A549 treated with AZD9567 at 1 μM for 4 hours (cell line): ENCODE data around the gene TLR9. TPM values are rescaled to one million over a fixed set of nuclear protein-coding genes. Genes with fewer than 3 reads are reported as not detected.

ENCODE experiments used
- total RNA-seq: library from RNA; stranded (reverse); fragments of 200-300 nt; extraction: Qiagen RNA extraction; gene quantifications from 5 replicates; pipeline ENCODE4 v1.2.3, GENCODE V29; 2022; ENCODE audit not compliant: insufficient read depth

Gene TLR9, protein sequence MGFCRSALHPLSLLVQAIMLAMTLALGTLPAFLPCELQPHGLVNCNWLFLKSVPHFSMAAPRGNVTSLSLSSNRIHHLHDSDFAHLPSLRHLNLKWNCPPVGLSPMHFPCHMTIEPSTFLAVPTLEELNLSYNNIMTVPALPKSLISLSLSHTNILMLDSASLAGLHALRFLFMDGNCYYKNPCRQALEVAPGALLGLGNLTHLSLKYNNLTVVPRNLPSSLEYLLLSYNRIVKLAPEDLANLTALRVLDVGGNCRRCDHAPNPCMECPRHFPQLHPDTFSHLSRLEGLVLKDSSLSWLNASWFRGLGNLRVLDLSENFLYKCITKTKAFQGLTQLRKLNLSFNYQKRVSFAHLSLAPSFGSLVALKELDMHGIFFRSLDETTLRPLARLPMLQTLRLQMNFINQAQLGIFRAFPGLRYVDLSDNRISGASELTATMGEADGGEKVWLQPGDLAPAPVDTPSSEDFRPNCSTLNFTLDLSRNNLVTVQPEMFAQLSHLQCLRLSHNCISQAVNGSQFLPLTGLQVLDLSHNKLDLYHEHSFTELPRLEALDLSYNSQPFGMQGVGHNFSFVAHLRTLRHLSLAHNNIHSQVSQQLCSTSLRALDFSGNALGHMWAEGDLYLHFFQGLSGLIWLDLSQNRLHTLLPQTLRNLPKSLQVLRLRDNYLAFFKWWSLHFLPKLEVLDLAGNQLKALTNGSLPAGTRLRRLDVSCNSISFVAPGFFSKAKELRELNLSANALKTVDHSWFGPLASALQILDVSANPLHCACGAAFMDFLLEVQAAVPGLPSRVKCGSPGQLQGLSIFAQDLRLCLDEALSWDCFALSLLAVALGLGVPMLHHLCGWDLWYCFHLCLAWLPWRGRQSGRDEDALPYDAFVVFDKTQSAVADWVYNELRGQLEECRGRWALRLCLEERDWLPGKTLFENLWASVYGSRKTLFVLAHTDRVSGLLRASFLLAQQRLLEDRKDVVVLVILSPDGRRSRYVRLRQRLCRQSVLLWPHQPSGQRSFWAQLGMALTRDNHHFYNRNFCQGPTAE
- total RNA-seq, result 0.08 TPM in 1 of 5 replicates, not detected in the others

DNA sequence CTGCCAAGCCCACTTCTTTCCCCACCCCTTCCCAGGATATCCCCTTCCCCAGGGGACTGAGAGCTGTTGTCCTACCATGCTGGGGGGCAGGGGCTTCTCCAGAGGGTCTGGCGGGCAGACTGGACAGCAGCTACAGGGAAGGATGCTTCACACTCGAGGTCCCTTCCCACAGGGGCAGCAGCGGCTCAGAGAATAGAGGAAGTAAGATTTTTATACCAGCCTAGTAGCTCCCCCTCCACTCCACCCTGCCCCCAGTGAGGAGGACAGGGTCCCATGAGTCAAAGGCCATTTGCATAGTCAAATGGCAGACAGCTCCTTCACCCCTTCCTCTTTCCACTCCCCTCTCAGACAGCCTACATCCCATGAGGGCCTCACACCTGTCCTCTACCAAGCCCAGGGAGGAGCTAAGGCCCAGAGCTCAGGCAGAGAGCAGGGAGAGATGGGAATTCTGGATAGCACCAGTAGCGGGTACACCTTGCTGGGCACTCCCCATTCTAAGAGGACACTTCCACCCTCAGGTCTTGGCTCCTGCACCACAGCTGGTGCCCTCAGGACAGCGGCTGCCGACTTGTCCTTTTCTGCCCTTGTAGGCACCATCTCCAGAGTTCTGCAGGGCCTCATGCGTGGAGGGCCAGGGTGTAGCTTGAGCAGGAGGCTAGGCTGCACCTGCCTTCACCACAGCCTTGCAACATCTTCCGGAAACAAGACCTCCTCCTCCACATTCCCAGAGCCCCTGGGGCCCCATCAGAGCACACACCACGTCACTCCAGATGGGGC, at the start of gene TLR9:
TLR9 (minus strand) TSS at position 194 of the 777 bp plus-strand sequence; CDS start at position 78, 116 bp downstream.

DNA sequence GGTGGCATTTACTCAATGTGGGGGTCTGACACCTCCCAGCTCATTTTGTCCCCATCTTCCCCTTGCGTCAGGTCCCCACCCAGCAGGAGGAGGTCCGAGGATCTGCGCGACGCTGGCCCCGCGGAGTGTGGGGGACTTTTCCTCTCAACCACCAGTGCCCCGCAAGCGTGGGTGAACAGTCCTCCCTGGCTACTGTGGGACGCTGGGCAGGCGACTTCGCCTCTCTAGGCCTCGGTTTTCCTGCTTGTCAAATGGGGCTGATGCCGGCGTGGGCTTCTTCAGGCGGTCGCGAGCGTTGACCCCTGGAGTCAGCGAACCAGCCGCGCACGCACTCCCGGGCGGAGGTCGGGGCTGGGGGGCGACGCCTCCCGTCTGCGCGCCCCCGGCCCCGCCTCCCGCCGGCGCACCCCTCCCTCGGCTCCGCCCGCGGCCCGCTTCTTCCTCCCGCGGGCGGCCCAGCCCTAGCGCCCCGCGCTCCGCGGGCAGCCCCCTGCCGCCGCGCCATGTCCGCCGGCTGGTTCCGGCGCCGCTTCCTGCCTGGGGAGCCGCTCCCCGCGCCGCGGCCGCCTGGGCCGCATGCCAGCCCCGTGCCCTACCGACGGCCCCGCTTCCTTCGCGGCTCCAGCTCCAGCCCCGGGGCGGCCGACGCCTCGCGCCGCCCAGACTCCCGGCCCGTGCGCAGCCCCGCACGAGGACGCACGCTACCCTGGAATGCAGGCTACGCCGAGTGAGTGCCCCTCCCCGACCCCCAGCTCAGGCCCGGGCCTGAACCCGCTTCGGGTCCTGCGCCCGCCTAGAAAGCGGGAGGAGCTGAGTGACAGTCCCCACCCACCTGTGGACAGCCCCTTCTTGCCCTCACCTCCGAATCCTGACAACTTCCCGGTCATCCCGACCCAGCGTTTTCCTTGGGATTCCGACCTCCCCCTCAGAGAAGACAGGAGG, 20.1 kb upstream of the TLR9 start, which contains the start of gene PPM1M:
PPM1M (plus strand) TSS at position 438 of the 942 bp plus-strand sequence; CDS start at position 504, 66 bp downstream.

DNA sequence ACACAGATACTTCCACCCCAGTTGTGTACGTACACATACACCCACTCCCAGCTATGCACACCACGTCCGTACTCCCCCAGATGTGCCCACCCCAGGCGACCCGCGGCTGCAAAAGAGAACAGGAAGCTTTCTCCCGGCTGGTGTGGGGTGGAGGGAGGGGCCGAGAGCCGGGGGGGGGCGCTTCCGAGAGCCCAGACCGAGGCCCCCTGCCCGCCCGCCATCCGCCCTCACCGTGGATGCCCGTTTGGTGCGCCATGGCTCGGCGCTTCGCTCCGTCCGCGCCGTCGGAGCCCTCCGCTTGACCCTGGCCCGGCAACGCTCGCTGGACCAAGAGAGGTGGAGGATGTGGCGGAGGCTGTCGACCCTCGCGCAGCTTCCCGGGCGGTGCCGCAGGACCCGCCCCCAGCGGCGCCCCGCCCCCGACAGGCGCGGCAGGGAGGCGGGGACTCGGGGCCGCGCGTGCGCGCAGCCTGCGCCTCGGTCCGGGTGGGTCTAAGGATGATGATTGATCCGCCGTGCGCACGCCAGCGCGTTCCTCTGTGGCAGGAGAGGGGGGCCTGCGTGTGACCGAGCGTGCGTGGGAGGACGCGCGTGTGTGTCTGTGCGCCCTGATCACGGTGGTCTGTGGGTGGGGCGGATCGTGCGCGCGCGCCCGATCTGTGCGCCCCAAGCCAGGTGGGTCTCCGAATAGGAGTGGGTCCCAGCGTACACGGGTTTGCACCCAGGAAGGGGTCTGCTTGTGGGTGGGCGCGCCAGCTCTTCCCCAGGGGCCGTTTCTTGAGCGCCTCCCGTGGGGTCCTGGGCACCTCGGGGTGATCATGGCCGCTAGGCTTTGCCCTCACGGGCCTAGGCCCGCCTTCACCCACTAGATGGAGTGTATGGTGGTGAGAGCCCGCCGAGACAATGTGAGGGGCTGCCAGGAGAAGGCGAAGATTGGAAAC, 13.6 kb upstream of the TLR9 start, which contains the start of gene TWF2:
TWF2 (minus strand) TSS at position 398 of the 941 bp plus-strand sequence; CDS start at position 256, 142 bp downstream.

DNA sequence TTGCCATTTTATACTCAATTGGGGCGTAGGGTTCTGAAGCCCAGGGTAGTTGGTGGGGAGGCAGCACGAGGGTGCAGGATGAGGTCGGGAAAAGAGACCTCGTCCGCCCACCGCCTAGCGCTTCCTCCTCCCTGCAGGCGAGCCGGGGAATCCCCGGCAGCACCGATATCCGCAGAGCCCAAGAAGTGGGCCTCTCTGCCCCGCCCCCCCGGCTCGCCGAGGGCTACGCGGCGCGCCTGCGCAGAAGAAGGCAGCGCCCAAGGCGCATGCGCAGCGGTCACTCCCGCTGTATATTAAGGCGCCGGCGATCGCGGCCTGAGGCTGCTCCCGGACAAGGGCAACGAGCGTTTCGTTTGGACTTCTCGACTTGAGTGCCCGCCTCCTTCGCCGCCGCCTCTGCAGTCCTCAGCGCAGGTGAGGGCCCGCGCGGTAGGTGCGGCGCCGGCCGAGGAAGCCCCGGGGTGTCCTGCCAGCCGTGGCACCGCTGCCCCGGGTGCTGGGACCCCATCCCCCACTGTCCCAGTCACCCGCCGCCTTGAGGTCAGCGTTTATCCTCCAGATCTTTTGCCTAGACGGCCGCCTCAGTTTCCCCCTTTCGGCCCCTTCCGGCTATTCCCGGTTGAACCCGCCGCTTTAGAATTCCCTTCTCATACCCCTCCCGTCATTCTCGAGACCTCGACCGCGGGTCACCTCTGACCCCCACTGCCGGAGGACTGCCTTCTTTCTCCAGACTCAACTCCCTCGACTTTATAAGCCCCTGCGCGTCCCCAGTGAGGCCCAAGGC, 27.4 kb downstream of the TLR9 start, which contains the start of gene ALAS1:
ALAS1 (plus strand) TSS at position 319 of the 784 bp plus-strand sequence. CDS start 1,082 bp downstream, outside the sequence.

Other genes with a start within 250 kb of the TLR9 start
- 14.2 to 30.3 TPM (median 23.0 TPM) in 5 replicates for gene ACY1, start 242.1 kb downstream of the TLR9 start, total RNA-seq
- 1,313 to 1,418 TPM (median 1,347 TPM) in 5 replicates for gene RPL29, start 229.8 kb downstream of the TLR9 start, total RNA-seq
- gene DUSP7, start 169.1 kb downstream of the TLR9 start, total RNA-seq, result 19.2 to 21.6 TPM (median 20.7 TPM) in 5 replicates
- gene POC1A, start 71.2 kb downstream of the TLR9 start, total RNA-seq, result 18.6 to 20.4 TPM (median 19.3 TPM) in 5 replicates
- gene ALAS1, start 27.5 kb downstream of the TLR9 start, total RNA-seq, result 48.2 to 77.0 TPM (median 49.7 TPM) in 5 replicates
- 61.3 to 72.0 TPM (median 67.9 TPM) in 5 replicates for gene TWF2, start 13.5 kb upstream of the TLR9 start, total RNA-seq
- 2.7 to 4.5 TPM (median 4.2 TPM) in 5 replicates for gene PPM1M, start 20.1 kb upstream of the TLR9 start, total RNA-seq
- gene WDR82, start 53.0 kb upstream of the TLR9 start, total RNA-seq, result 50.3 to 60.0 TPM (median 52.9 TPM) in 5 replicates
- 4.2 to 5.3 TPM (median 4.5 TPM) in 5 replicates for gene GLYCTK, start 62.2 kb upstream of the TLR9 start, total RNA-seq
- 0.60 to 5.8 TPM (median 1.1 TPM) in 5 replicates for gene DNAH1, start 90.7 kb upstream of the TLR9 start, total RNA-seq
- gene BAP1, start 184.4 kb upstream of the TLR9 start, total RNA-seq, result 33.7 to 38.9 TPM (median 36.2 TPM) in 5 replicates
- 2.5 to 3.4 TPM (median 2.9 TPM) in 4 of 5 replicates, not detected in the other for gene PHF7, start 185.0 kb upstream of the TLR9 start, total RNA-seq
- gene SEMA3G, start 219.5 kb upstream of the TLR9 start, total RNA-seq, result 0.07 to 0.17 TPM (median 0.15 TPM) in 4 of 5 replicates, not detected in the other
- gene TNNC1, start 228.4 kb upstream of the TLR9 start, total RNA-seq, result 0.78 to 4.7 TPM (median 1.3 TPM) in 5 replicates
- 12.5 to 19.7 TPM (median 16.1 TPM) in 5 replicates for gene NISCH, start 230.0 kb upstream of the TLR9 start, total RNA-seq